Duodenal mucosa (tissue), 2 donors: ENCODE data around the gene RNF144A.
"Not testable (repeated sequence)": the region's sequence is repeated elsewhere in the genome, so short reads cannot be mapped to it uniquely, and the experiment has no call there.

Experiments used
- H3K27ac ChIP-seq: one replicate; pipeline ENCODE4 v1.7.0; 2013; ENCODE audit warnings: low read depth, low read length
- H3K27me3 ChIP-seq, 2 donors: one replicate each; pipeline ENCODE4 v1.7.0; 2013; ENCODE audit warnings: low read length in 2 of 2, control low read depth in 1 of 2; ENCODE audit not compliant: insufficient read depth in 2 of 2, control insufficient read depth in 1 of 2
- H3K36me3 ChIP-seq, 2 donors: one replicate each; pipeline ENCODE4 v1.7.0; 2013; ENCODE audit warnings: low read length in 2 of 2, control low read depth in 1 of 2; ENCODE audit not compliant: insufficient read depth in 2 of 2, control insufficient read depth in 1 of 2
- H3K4me1 ChIP-seq, 2 donors: one replicate each; pipeline ENCODE4 v1.7.0; 2013; ENCODE audit warnings: low read length in 2 of 2, control low read depth in 1 of 2; ENCODE audit not compliant: insufficient read depth in 2 of 2, control insufficient read depth in 1 of 2
- H3K4me3 ChIP-seq, 2 donors: one replicate each; pipeline ENCODE4 v1.7.0; 2013; ENCODE audit warnings: low read length in 2 of 2, low read depth in 1 of 2
- H3K9ac ChIP-seq, 2 donors: one replicate each; pipeline ENCODE4 v1.7.0; 2013; ENCODE audit warnings: low read length in 2 of 2, low read depth in 1 of 2
- H3K9me3 ChIP-seq, 2 donors: one replicate each; pipeline ENCODE4 v1.7.0; 2013; ENCODE audit warnings: low read length in 2 of 2, control low read depth in 1 of 2; ENCODE audit not compliant: control insufficient read depth in 1 of 2

Gene RNF144A

DNA sequence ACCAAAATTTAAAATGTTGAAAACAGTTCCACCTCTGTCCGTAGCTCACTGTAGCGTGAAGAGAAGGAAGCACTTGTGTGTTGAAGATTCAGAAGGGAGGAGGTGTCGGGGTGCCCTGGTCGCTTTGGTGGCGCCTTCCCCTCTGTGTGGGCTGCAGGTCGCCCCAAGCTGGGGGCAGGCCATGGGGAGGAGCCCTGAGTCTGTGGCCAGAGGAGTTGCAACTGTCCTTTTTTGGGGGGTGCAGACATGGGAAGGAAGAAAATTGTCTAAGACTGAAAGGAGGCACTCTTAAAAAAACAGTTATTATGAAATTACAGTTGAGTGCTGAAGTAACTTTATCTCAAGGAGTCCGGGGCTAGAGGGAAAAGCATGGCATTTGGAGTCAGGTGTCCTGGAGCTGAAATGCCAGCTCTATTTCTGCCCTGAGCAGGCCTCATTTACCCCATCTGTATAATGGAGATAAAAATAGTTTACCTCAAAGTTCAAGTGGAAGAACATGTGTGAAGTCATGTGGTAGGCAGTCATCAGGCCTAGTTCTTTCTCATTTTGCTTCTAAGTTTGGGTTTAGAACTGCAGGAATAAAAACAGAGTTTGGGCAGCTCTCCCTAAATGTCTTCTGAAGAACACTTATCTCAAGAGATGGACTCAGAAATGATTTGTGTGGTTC is 82.1 kb downstream of the RNF144A start:
- no peaks in the 10 kb centered on the region for H3K4me1 ChIP-seq
- H3K9ac ChIP-seq, result no peak overlapping the region
- H3K4me3 ChIP-seq, result no peak overlapping the region
- no peak overlapping the region for H3K27ac ChIP-seq
- H3K9me3 ChIP-seq, result no peaks in the 10 kb centered on the region
- H3K27me3 ChIP-seq, result no peaks in the 10 kb centered on the region
- H3K36me3 ChIP-seq, result no peaks in the 10 kb centered on the region

DNA sequence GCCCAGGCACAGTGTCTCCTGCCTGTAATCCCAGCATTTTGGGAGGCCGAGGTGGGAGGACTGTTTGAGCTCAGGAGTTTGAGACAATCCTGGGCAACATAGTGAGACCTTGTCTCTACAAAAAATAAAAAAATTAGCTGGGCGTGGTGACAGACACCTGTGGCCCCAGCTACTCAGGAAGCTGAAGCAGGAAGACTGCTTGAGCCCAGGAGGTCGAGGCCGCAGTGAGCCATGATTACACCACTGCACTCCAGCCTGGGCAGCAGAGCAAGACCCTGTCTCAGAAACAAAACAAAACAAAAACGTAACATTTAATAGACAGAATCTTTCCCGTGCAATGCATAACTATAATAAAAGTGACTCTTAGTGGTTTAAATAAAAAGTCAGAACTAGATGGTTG is 84.2 kb downstream of the RNF144A start:
- H3K4me3 ChIP-seq, H3K9ac ChIP-seq, H3K27me3 ChIP-seq, H3K36me3 ChIP-seq, H3K27ac ChIP-seq, H3K9me3 ChIP-seq, H3K4me1 ChIP-seq: not testable (repeated sequence)

DNA sequence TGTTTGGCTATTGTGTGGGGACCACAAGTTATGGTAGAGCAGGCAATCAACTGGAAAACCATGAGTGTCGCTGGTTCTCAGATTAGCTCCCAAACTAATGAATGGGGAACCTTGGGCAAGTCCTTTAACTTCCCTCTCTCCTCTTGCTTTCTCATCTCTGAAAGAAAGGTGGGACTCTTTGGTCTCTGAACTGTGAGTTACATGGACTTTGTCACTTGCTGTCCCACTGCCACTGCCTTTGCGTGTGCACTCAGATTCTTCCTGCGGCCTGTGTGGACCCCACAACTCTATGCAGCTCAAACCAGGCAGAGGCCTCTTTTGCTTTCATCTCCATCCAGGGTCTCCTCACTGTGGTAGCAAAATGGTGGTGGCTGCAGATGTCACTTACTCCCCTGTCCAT is 86.7 kb downstream of the RNF144A start:
- H3K4me3 ChIP-seq, result no peak overlapping the region
- H3K9ac ChIP-seq, result no peak overlapping the region
- no peak overlapping the region for H3K27ac ChIP-seq

DNA sequence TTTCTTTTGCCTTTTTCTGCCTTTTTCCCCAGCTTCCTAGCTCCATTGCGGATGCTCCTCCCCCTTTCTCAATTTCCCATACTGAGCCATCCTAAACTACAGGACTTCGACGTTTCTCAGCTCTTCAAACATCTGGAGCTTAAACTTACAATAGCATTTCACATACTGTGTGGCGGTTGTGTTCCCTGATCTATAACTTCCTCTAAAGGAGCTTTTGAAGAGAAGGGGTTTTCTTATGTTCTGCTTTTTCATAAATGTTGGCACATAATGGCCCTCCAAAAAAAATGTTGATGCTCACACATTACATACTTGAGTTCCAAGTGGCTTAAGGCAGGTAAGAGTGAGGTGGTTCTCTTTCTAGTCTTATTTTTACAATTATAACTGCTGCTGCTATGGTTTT is 87.4 kb downstream of the RNF144A start:
- Histone ChIP-seq H3K4me1 (peaks cover 2 to 13% of the 10 kb centered on the region in 2 donors), H3K27ac (no peak overlapping the region), H3K9me3 (no peaks in the 10 kb centered on the region), H3K36me3 (no peaks in the 10 kb centered on the region), H3K27me3 (no peaks in the 10 kb centered on the region), H3K9ac (no peak overlapping the region), H3K4me3 (no peak overlapping the region)

More for the DNA sequence above, 86.7 kb downstream of the RNF144A start:
- H3K36me3 ChIP-seq, result no peaks in the 10 kb centered on the region
- no peaks in the 10 kb centered on the region for H3K9me3 ChIP-seq
- no peaks in the 10 kb centered on the region for H3K27me3 ChIP-seq
- peaks cover 2 to 13% of the 10 kb centered on the region in 2 donors for H3K4me1 ChIP-seq

DNA sequence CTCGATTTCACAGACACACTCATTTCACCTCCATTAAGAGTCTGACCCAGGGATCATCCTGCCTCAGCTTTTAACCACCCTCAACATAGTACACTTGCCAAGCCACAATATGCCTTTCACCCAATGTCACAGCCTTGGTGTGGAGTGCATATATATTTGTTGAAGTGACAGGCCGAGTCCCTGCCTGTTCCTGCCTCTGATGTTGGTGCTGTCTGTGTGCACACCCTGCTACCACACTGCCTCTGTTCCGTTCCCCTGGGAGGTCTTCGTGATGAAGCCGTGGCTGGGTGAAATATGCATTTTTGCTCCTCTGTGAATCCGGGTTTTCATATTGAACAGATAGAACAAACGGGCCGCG is 90.3 kb downstream of the RNF144A start:
- Histone ChIP-seq H3K9me3 (no peaks in the 10 kb centered on the region), H3K4me1 (peaks cover 2 to 13% of the 10 kb centered on the region in 2 donors), H3K27ac (no peak overlapping the region), H3K36me3 (no peaks in the 10 kb centered on the region), H3K4me3 (no peak overlapping the region), H3K27me3 (no peaks in the 10 kb centered on the region), H3K9ac (no peak overlapping the region)

DNA sequence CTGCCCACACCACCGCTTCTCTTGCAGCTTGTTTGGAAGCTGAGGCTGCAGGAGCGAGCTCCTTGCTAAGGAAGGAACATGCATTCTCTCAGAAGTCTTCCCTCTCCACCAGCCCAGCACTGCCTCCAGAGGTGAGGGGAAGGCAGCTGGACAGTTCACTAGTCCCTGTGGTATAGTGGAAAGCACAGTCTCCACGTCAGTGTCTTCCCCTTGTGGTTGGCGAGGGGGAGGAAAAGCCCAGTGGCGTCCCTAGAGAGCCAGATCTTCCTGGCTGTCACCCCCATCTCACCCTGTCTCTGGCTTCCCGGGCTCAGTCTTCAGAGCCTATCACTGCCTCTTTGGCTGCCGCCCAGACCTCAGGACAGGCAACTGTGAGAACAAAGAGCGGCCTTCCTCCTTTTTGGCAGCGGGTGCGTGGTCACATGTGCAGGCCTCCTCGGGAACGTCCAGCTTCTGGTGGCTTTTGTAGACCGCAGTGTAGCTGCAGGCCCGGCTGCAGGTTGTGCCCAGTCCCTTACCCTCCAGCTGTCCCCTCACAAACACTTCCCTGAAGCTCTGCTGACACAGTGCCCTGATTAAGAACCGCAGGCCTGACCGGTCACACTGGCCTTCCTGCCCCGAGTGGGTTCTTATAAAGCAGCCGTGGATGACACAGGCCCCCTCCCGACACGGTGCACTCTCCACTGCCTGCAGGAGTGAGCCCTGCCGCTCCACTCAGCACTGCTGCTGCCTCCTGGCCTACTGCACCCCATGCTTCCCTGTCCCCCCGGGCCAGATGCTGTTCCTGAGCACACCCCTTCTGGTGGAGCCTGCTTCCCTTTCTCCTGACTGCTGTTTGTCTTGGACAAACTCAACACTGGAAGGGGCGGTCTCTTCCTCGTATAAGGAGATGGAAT is 90.9 kb downstream of the RNF144A start:
- H3K4me1 ChIP-seq, result peaks cover 2 to 13% of the 10 kb centered on the region in 2 donors

DNA sequence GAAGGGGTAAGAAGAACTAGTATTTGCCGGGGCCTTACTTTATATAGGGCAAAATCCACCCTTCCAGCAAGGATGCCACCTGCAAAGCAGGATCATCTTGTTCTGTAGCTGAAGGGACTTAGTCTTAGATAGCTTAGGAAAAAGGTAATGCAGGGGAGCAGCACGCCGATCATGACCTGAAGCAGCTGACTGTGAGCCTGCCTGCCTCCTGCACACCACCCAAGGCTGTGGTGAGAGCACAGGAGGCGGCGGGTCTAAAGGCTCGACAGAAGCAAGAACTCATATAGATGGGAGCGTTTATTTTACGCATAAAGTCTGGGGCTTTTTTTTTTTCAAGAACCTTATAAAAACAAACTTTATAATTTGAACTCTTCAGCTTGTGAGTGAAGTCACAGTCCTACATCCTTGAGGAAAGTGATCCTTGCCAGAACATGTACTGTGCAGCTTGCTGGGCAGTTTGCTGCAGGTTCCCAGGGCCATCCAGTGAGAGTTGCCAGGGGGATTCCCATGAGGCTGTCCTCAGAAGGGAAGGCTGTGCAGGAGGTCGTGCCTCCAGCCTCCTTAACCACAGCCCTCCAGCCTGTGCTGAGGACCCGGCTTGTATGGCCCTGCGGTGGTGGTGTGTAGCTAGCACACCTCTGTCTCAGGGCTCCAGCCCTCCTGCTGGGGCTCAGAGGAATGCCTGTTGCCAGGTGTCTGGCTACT is 92.1 kb downstream of the RNF144A start:
- H3K9me3 ChIP-seq, result no peaks in the 10 kb centered on the region
- peaks cover 2 to 13% of the 10 kb centered on the region in 2 donors for H3K4me1 ChIP-seq
- H3K9ac ChIP-seq, result no peak overlapping the region
- no peaks in the 10 kb centered on the region for H3K27me3 ChIP-seq
- H3K4me3 ChIP-seq, result no peak overlapping the region
- H3K27ac ChIP-seq, result no peak overlapping the region
- no peaks in the 10 kb centered on the region for H3K36me3 ChIP-seq

More for the DNA sequence above, 90.9 kb downstream of the RNF144A start:
- H3K27me3 ChIP-seq, result no peaks in the 10 kb centered on the region
- no peak overlapping the region for H3K9ac ChIP-seq
- H3K36me3 ChIP-seq, result no peaks in the 10 kb centered on the region
- no peak overlapping the region for H3K27ac ChIP-seq
- no peak overlapping the region for H3K4me3 ChIP-seq
- no peaks in the 10 kb centered on the region for H3K9me3 ChIP-seq

DNA sequence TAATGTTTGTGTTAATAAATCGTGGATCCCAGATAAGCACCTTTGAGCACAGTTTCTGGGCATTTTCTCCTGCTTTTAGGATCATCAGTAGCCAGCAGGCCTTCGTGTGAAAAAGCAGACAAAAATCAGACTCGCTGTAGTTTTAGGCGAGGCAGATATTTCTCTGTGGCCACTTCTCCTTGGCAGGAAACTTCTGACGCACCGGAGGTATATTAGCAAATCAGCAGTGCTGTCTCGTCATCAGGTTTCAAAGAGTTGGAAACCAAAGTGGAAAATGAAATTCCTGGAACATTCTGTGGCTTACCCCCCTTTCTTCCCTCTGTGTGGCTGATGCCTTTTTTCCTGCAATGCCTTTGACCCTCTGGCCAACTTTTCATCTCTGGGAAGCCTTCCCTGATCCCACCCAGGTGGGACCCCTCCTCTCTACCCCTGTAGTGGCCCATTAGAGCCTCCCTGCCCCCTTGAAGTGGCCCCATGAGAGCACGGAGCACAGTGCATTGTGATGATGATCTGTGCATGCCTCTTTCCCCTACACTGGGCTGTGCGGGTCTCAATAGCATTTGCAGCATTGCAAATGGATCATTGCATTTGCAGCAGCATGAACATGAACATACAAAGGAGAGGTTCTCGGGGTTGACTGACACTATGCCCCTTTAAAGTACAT is 93.3 kb downstream of the RNF144A start:
- Histone ChIP-seq H3K4me3 (no peak overlapping the region), H3K27ac (no peak overlapping the region), H3K9ac (no peak overlapping the region), H3K27me3 (no peaks in the 10 kb centered on the region), H3K9me3 (no peaks in the 10 kb centered on the region), H3K4me1 (peaks cover 2 to 13% of the 10 kb centered on the region in 2 donors), H3K36me3 (no peaks in the 10 kb centered on the region)

DNA sequence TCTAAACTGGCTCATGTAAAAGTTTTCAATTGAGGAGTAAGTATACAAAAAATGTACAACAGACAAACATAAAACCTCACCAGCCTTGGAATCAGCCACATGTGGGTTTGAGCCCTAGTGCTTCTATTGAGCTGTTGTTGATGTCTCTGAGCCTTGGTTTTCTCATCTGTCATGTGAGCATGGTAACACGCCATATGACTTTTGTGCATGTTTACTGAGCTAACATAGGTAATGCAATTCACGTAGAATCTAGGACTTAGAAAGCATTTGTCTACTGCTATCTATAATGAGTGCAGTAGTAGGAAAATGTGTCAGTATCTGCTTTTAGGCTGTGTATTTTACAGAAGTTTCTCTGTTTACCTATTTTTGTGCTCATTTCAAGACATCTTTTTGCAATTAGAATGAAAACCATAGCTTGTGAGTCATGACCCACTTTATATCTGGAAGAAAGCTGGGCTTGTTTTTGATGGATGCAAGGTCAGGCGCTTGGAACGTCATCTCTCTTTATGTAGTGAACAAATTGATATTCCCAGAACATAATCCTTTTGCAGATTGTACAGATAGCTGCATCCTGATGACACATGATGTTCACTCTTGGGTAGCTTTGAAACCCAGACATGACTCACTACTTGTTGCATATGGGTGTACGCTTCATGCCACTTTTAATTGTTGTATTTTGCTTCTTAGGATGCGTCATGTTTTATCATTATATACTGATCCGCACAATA is 94.3 kb downstream of the RNF144A start:
- Histone ChIP-seq H3K4me1 (peaks cover 2 to 13% of the 10 kb centered on the region in 2 donors), H3K36me3 (no peaks in the 10 kb centered on the region), H3K9ac (no peak overlapping the region), H3K27me3 (no peaks in the 10 kb centered on the region), H3K27ac (no peak overlapping the region), H3K9me3 (no peaks in the 10 kb centered on the region), H3K4me3 (no peak overlapping the region)
